ENCODE measurements around the gene SCAF1. TPM values are rescaled to one million over a fixed set of nuclear protein-coding genes. Genes with fewer than 3 reads are reported as not detected.

The SCAF1 gene
- total RNA-seq, 6 experiments from 2014 or later, result 14.6 to 33.0 (median 27.3) TPM

DNA sequence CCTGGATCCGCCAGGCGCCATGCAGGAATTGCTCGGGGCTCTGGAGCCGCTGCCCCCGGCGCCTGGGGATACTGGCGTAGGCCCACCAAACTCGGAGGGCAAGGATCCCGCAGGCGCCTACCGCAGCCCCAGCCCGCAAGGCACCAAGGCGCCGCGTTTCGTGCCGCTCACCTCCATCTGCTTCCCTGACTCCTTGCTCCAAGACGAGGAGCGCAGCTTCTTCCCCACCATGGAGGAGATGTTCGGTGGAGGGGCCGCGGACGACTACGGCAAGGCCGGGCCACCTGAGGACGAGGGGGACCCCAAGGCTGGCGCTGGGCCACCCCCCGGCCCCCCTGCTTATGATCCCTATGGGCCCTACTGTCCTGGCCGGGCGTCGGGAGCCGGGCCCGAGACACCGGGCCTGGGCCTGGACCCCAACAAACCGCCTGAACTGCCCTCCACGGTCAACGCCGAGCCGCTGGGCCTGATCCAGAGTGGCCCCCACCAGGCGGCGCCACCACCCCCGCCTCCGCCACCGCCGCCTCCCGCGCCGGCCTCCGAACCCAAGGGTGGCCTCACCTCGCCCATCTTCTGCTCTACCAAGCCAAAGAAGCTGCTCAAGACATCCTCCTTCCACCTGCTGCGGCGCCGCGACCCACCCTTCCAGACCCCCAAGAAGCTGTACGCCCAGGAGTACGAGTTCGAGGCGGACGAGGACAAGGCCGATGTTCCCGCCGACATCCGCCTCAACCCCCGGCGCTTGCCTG lies 44.9 kb upstream of the SCAF1 start:
- no peak overlapping the region for H3K4me3 ChIP-seq
- WGBS (ENCODE audit: insufficient coverage, low coverage, low lambda C conversion rate, missing lambda C conversion rate), result 93% methylated on average over 12 of the region's 65 CpGs
- H3K4me1 ChIP-seq, result peaks cover 0 to 4% (median 0%) of the 10 kb centered on the region in 4 donors
- intact Hi-C loops (cut with DNase I), result loop anchor here in 1 of 2 donors (10.0 kb wide), 1 partner anchor 68 kb away; the partner anchor contains the start of genes BCL2L12 and IRF3
- no peaks in the 10 kb centered on the region for H3K9me3 ChIP-seq
- ATAC-seq, result no peak
- H3K27me3 ChIP-seq, result no peaks in the 10 kb centered on the region
- H3K27ac ChIP-seq, result no peak overlapping the region
- TF ChIP-seq POLR2A (IDR thresholded peaks at IDR 0.05), result no peak
- TF ChIP-seq CTCF (IDR thresholded peaks at IDR 0.05), result no peak
- no peak for DNase-seq
- peaks cover 0 to 38% (median 13%) of the 10 kb centered on the region in 4 donors for H3K36me3 ChIP-seq

DNA sequence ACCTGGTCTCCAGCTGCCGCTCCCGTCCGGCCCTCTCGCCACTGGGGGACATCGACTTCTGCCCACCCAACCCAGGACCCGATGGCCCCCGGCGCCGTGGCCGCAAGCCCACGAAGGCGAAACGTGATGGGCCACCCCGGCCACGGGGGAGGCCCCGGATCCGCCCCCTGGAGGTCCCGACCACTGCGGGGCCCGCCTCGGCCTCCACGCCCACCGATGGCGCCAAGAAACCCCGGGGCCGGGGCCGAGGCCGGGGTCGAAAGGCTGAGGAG lies 44.4 kb upstream of the SCAF1 start:
- intact Hi-C loops (cut with DNase I), result loop anchor here in 1 of 2 donors (10.0 kb wide), 1 partner anchor 67 kb away; the partner anchor contains the start of genes BCL2L12 and IRF3
- peaks cover 0 to 38% (median 13%) of the 10 kb centered on the region in 4 donors for H3K36me3 ChIP-seq
- DNase-seq, result no peak
- H3K27me3 ChIP-seq, result no peaks in the 10 kb centered on the region
- H3K9me3 ChIP-seq, result no peaks in the 10 kb centered on the region
- no peak for ATAC-seq
- 100% methylated on average over 5 of the region's 29 CpGs for WGBS (ENCODE audit: insufficient coverage, low coverage, low lambda C conversion rate, missing lambda C conversion rate)
- no peak for TF ChIP-seq CTCF (IDR thresholded peaks at IDR 0.05)
- TF ChIP-seq POLR2A (IDR thresholded peaks at IDR 0.05), result no peak
- no peak overlapping the region for H3K4me3 ChIP-seq
- H3K27ac ChIP-seq, result no peak overlapping the region
- peaks cover 0 to 4% (median 0%) of the 10 kb centered on the region in 4 donors for H3K4me1 ChIP-seq

- H3K9me3 ChIP-seq, result no peaks in the 10 kb centered on the region
- H3K27me3 ChIP-seq, result no peaks in the 10 kb centered on the region
- ATAC-seq (no peak), DNase-seq (no peak)
- intact Hi-C loops (cut with DNase I), result loop anchor here in 1 of 2 donors (10.0 kb wide), 1 partner anchor 65 kb away; the partner anchor contains the start of genes BCL2L12 and IRF3
- no peak overlapping the region for H3K27ac ChIP-seq
- H3K4me3 ChIP-seq, result no peak overlapping the region
- H3K4me1 ChIP-seq, result no peaks in the 10 kb centered on the region
- H3K36me3 ChIP-seq, result peaks cover 0 to 50% (median 13%) of the 10 kb centered on the region in 4 donors
- TF ChIP-seq POLR2A (IDR thresholded peaks at IDR 0.05) (no peak), CTCF (IDR thresholded peaks at IDR 0.05) (no peak)
- WGBS (ENCODE audit: insufficient coverage, low coverage, low lambda C conversion rate, missing lambda C conversion rate), result 88% methylated on average over 5 of the region's 26 CpGs
Observed at GRCh38 chr19:49599378-49600295, 42.4 kb upstream of the SCAF1 start.

DNA sequence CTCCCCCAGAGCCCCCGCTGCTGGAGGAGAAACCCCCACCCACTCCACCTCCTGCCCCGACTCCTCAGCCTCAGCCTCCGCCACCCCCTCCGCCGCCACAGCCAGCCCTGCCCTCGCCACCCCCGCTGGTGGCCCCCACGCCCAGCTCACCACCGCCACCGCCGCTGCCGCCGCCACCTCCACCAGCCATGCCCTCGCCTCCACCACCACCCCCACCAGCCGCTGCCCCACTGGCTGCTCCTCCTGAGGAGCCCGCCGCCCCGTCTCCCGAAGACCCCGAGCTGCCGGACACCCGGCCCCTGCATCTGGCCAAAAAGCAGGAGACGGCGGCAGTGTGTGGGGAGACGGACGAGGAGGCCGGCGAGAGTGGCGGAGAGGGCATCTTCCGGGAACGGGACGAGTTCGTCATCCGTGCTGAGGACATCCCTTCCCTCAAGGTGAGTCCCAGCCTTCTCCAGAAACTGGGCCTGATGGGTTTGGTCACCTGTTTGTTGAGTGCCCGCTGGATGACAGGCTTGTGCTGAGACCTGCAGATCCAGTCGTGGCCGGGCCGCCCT lies 40.4 kb upstream of the SCAF1 start:
- no peak for DNase-seq
- no peak for ATAC-seq
- intact Hi-C loops (cut with DNase I), result no loop called here
- Histone ChIP-seq H3K36me3 (peaks cover 0 to 46% (median 13%) of the 10 kb centered on the region in 4 donors), H3K4me3 (no peak overlapping the region), H3K9me3 (no peaks in the 10 kb centered on the region), H3K27me3 (no peaks in the 10 kb centered on the region), H3K4me1 (no peaks in the 10 kb centered on the region), H3K27ac (no peak overlapping the region)
- TF ChIP-seq CTCF (IDR thresholded peaks at IDR 0.05) (no peak), POLR2A (IDR thresholded peaks at IDR 0.05) (no peak)
- 87% methylated on average over 14 of the region's 38 CpGs for WGBS (ENCODE audit: insufficient coverage, low coverage, low lambda C conversion rate, missing lambda C conversion rate)

All from right lobe of liver (tissue), 6 donors.